H9 (cell line): Measurements from ENCODE around the gene CDC16. TPM values are rescaled to one million over a fixed set of nuclear protein-coding genes. Genes with fewer than 3 reads are reported as not detected.

Experiments used
- DNase-seq: peaks from one replicate; pipeline ENCODE4 v3.0.0-alpha.2; 2017
- H2AFZ ChIP-seq: one replicate; pipeline ENCODE4 v1.6.1; 2013; ENCODE audit warnings: mild to moderate bottlenecking, low read length, control low read depth, moderate library complexity
- H2AK5ac ChIP-seq: 2 replicates; pipeline ENCODE4 v1.6.1; 2013; ENCODE audit warnings: low read length, control low read depth, mixed read lengths; ENCODE audit not compliant: insufficient read length
- H2BK120ac ChIP-seq: one replicate; pipeline ENCODE4 v1.6.1; 2013; ENCODE audit warnings: low read depth, mild to moderate bottlenecking, low read length, control low read depth, inconsistent platforms; ENCODE audit not compliant: poor library complexity, severe bottlenecking
- H2BK12ac ChIP-seq: 2 replicates; pipeline ENCODE4 v1.6.1; 2013; ENCODE audit warnings: low read length, control low read depth, mixed read lengths, low read depth; ENCODE audit not compliant: insufficient read length
- H2BK15ac ChIP-seq: 2 replicates; pipeline ENCODE4 v1.6.1; 2013; ENCODE audit warnings: low read depth, low read length, control low read depth
- H2BK20ac ChIP-seq: one replicate; pipeline ENCODE4 v1.6.1; 2013; ENCODE audit warnings: low read depth, mild to moderate bottlenecking, low read length, control low read depth, inconsistent platforms; ENCODE audit not compliant: poor library complexity, severe bottlenecking
- H2BK5ac ChIP-seq: 2 replicates; pipeline ENCODE4 v1.6.1; 2013; ENCODE audit warnings: low read length, control low read depth, mixed read lengths; ENCODE audit not compliant: insufficient read length
- H3K14ac ChIP-seq: 2 replicates; pipeline ENCODE4 v1.6.1; 2013; ENCODE audit warnings: low read length, control low read depth; ENCODE audit not compliant: insufficient read depth
- H3K18ac ChIP-seq: 2 replicates; pipeline ENCODE4 v1.6.1; 2013; ENCODE audit warnings: low read depth, mild to moderate bottlenecking, mixed read lengths, low read length, control low read depth; ENCODE audit not compliant: insufficient read length
- H3K23ac ChIP-seq: 2 replicates; pipeline ENCODE4 v1.6.1; 2013; ENCODE audit warnings: low read length, control low read depth, mixed read lengths, low read depth; ENCODE audit not compliant: insufficient read length
- H3K23me2 ChIP-seq: 2 replicates; pipeline ENCODE4 v1.6.1; 2013; ENCODE audit warnings: low read depth, mild to moderate bottlenecking, mixed read lengths, low read length, control low read depth; ENCODE audit not compliant: insufficient read length, poor library complexity, severe bottlenecking
- H3K27ac ChIP-seq: 2 replicates; pipeline ENCODE4 v1.5.1; 2013; ENCODE audit warnings: low read length, control low read depth, mixed read lengths, low read depth; ENCODE audit not compliant: insufficient read length
- H3K27me3 ChIP-seq: 2 replicates; pipeline ENCODE4 v1.6.1; 2013; ENCODE audit warnings: low read length, control low read depth, inconsistent platforms; ENCODE audit not compliant: insufficient read depth
- H3K4ac ChIP-seq: 2 replicates; pipeline ENCODE4 v1.6.1; 2013; ENCODE audit warnings: low read depth, mild to moderate bottlenecking, control low read depth, inconsistent platforms, low read length, moderate library complexity
- H3K4me1 ChIP-seq: 2 replicates; pipeline ENCODE4 v1.6.1; 2013; ENCODE audit warnings: low read length, control low read depth, inconsistent platforms; ENCODE audit not compliant: insufficient read depth
- H3K4me2 ChIP-seq: 2 replicates; pipeline ENCODE4 v1.6.1; 2013; ENCODE audit warnings: low read length, control low read depth, mixed read lengths; ENCODE audit not compliant: insufficient read length, insufficient read depth
- H3K56ac ChIP-seq: 2 replicates; pipeline ENCODE4 v1.6.1; 2013; ENCODE audit warnings: low read depth, mild to moderate bottlenecking, mixed read lengths, low read length, control low read depth; ENCODE audit not compliant: insufficient read length
- H3K79me1 ChIP-seq: 2 replicates; pipeline ENCODE4 v1.6.1; 2013; ENCODE audit warnings: low read depth, mild to moderate bottlenecking, moderate library complexity, low read length, control low read depth, inconsistent platforms; ENCODE audit not compliant: insufficient read depth, poor library complexity, severe bottlenecking
- H3K79me2 ChIP-seq: 2 replicates; pipeline ENCODE4 v1.6.1; 2013; ENCODE audit warnings: low read length, control low read depth, inconsistent platforms; ENCODE audit not compliant: insufficient read depth
- H3K9ac ChIP-seq: 2 replicates; pipeline ENCODE4 v1.6.1; 2013; ENCODE audit warnings: low read length, control low read depth, mixed read lengths; ENCODE audit not compliant: insufficient read length; ENCODE audit errors: extremely low read depth
- H3K9me3 ChIP-seq: one replicate; pipeline ENCODE4 v1.6.1; 2013; ENCODE audit warnings: low read depth, low read length, inconsistent platforms; ENCODE audit not compliant: control insufficient read depth
- H3T11ph ChIP-seq: one replicate; pipeline ENCODE4 v1.6.1; 2013; ENCODE audit warnings: mild to moderate bottlenecking, low read length, control low read depth, inconsistent platforms
- H4K20me1 ChIP-seq: one replicate; pipeline ENCODE4 v1.6.1; 2013; ENCODE audit not compliant: control insufficient read depth, insufficient read length, insufficient read depth
- H4K5ac ChIP-seq: 2 replicates; pipeline ENCODE4 v1.6.1; 2013; ENCODE audit warnings: low read depth, mild to moderate bottlenecking, mixed read lengths, low read length, control low read depth; ENCODE audit not compliant: insufficient read length
- H4K8ac ChIP-seq: replicated peaks from 2 replicates; pipeline ENCODE4 v1.6.1; 2013; ENCODE audit warnings: low read length, control low read depth, mixed read lengths, low read depth; ENCODE audit not compliant: insufficient read length
- H4K91ac ChIP-seq: 2 replicates; pipeline ENCODE4 v1.6.1; 2013; ENCODE audit warnings: low read depth, mild to moderate bottlenecking, moderate library complexity, mixed read lengths, low read length, control low read depth; ENCODE audit not compliant: insufficient read length
- H3K27ac Mint-ChIP-seq, 3 experiments: 2 replicates in 2 of 3; 3 replicates in 1 of 3; pipeline ENCODE4 v1.8.0; 2020 to 2021; ENCODE audit warnings: mixed read lengths in 3 of 3, mild to moderate bottlenecking in 1 of 3, moderate library complexity in 1 of 3
- H3K27me3 Mint-ChIP-seq: 2 replicates; pipeline ENCODE4 v1.8.0; 2021; ENCODE audit warnings: low read depth, mild to moderate bottlenecking, moderate library complexity, mixed read lengths
- H3K36me3 Mint-ChIP-seq, 3 experiments: 2 replicates in 2 of 3; 3 replicates in 1 of 3; pipeline ENCODE4 v1.8.0; 2020 to 2021; ENCODE audit warnings: low read depth in 3 of 3, mixed read lengths in 3 of 3; ENCODE audit not compliant: insufficient read depth in 1 of 3
- H3K4me1 Mint-ChIP-seq, 2 experiments: 2 replicates each; pipeline ENCODE4 v1.8.0; 2020; ENCODE audit warnings: mixed read lengths in 2 of 2
- H3K4me3 Mint-ChIP-seq, 2 experiments: 2 replicates in 1 of 2; 3 replicates in 1 of 2; pipeline ENCODE4 v1.8.0; 2020 to 2021; ENCODE audit warnings: mild to moderate bottlenecking in 2 of 2, mixed read lengths in 2 of 2, moderate library complexity in 1 of 2
- H3K9me3 Mint-ChIP-seq, 2 experiments: 2 replicates in 1 of 2; 3 replicates in 1 of 2; pipeline ENCODE4 v1.8.0; 2020; ENCODE audit warnings: mild to moderate bottlenecking in 2 of 2, mixed read lengths in 2 of 2, moderate library complexity in 1 of 2
- WGBS: extraction: QIAGEN DNeasy Blood & Tissue Kit; methylation state at CpG from one replicate; pipeline ENCODE4 v1.1.7; 2013; ENCODE audit warnings: missing lambda C conversion rate, low lambda C conversion rate, mixed read lengths; ENCODE audit not compliant: insufficient read length; ENCODE audit errors: extremely low coverage; 5-methylcytosine and 5-hydroxymethylcytosine counted together
- total RNA-seq: library from RNA; stranded (reverse); gene quantifications from 2 replicates; pipeline ENCODE4 v1.2.1, GENCODE V29; 2021
- TF ChIP-seq, protein P1 (sequence below): fragments of 200-600 bp; sonication (generic); conservative IDR thresholded peaks from 3 replicates; pipeline ENCODE4 v1.8.0; 2021; ENCODE audit warnings: antibody characterized with exemption, mild to moderate bottlenecking

Gene CDC16
- total RNA-seq, 1 experiment from 2014 or later: 91.9 TPM

DNA sequence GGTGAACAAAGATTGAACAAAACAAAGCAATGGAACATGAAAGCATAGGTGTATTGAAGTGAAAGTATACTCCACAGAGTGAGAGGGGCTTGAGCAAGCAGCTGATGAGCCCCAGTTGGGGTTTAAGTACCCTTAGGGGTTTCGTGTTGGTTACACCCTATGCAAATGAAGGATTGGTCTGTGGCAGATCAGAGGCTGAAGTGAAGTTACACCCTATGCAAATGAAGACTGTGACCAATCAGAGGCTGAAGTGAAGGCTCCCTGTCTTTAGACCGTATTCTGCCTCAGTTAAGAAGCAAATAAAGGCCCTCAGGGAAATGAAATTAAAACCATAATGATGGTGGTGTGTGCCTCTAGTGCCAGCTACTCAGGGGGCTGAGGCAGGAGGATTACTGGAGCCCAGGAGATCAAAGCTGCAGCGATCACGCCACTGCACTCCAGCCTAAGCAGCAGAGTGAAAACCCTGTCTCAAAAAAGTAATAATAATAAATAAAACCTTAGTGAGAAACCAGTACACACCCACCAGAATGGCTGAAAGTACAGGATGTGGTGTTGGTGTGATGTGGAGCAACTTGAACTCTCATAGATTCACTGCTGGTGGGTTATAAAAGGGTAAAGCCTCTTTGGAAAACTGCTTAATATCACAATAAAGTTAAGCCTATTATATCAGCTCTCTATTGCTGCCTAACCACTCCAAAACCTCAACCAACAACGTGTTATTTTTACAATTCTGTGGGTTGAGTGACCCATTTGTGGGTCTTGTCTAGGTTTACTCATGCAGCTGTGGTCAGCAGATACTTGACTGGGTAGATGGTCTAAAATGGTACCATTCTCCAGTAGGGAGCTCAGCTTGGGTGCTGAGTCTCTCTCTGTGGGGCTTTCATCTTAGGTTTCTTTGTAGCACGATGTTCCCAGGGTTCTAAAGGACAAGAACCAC, 33.9 kb downstream of the CDC16 start:
- TF ChIP-seq, protein P1, sequence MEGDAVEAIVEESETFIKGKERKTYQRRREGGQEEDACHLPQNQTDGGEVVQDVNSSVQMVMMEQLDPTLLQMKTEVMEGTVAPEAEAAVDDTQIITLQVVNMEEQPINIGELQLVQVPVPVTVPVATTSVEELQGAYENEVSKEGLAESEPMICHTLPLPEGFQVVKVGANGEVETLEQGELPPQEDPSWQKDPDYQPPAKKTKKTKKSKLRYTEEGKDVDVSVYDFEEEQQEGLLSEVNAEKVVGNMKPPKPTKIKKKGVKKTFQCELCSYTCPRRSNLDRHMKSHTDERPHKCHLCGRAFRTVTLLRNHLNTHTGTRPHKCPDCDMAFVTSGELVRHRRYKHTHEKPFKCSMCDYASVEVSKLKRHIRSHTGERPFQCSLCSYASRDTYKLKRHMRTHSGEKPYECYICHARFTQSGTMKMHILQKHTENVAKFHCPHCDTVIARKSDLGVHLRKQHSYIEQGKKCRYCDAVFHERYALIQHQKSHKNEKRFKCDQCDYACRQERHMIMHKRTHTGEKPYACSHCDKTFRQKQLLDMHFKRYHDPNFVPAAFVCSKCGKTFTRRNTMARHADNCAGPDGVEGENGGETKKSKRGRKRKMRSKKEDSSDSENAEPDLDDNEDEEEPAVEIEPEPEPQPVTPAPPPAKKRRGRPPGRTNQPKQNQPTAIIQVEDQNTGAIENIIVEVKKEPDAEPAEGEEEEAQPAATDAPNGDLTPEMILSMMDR: no peak
- H3K27me3 Mint-ChIP-seq: no peaks in the 10 kb centered on the region; the same call in 1 of the 2 replicates
- Histone ChIP-seq H4K8ac (no peak overlapping the region), H3K27ac (no peak overlapping the region), H3K9ac (no peak overlapping the region), H3T11ph (no peak overlapping the region), H2BK12ac (no peak overlapping the region), H3K27me3 (no peaks in the 10 kb centered on the region), H2AFZ (no peak overlapping the region), H2AK5ac (no peak overlapping the region), H3K4me2 (no peak overlapping the region), H3K23ac (no peak overlapping the region), H3K14ac (no peak overlapping the region), H3K4ac (no peak overlapping the region), H2BK5ac (no peak overlapping the region), H2BK15ac (no peak overlapping the region), H3K79me2 (no peaks in the 10 kb centered on the region), H3K18ac (no peak overlapping the region), H4K5ac (no peak overlapping the region), H4K20me1 (no peaks in the 10 kb centered on the region), H3K79me1 (no peaks in the 10 kb centered on the region), H3K23me2 (no peaks in the 10 kb centered on the region), H2BK20ac (no peak overlapping the region), H4K91ac (no peak overlapping the region), H3K4me1 (no peaks in the 10 kb centered on the region), H2BK120ac (no peak overlapping the region), H3K9me3 (no peaks in the 10 kb centered on the region), H3K56ac (no peak overlapping the region)
- peak overlapping the region in 1 of 3 experiments; percentile 5; a peak in 1 of 7 replicates for H3K27ac Mint-ChIP-seq
- peaks cover 54 to 82% (median 76%) of the 10 kb centered on the region in 3 experiments for H3K36me3 Mint-ChIP-seq
- no peaks in the 10 kb centered on the region for H3K9me3 Mint-ChIP-seq
- no peaks in the 10 kb centered on the region for H3K4me1 Mint-ChIP-seq
- H3K4me3 Mint-ChIP-seq: no peak overlapping the region
- DNase-seq: no peak
- WGBS: no CpG with 5 or more reads among the region's 6 CpGs
